Muscle of back (tissue), 11 donors: ENCODE data around the gene MRPL32. TPM values are rescaled to one million over a fixed set of nuclear protein-coding genes. Genes with fewer than 3 reads are reported as not detected.

Experiments
- DNase-seq, 3 donors: peaks; one replicate each; pipeline versions ENCODE4 v3.0.0 to v3.0.0-alpha.2; 2013
- polyA plus RNA-seq, 10 donors: library from polyadenylated mRNA; unstranded; fragments of 120-200 nt; gene quantifications; one replicate each; pipeline ENCODE4 v1.2.1, GENCODE V29; 2013; ENCODE audit not compliant: insufficient read length in 10 of 10

Gene MRPL32
- polyA plus RNA-seq, 10 donors, result 38.9 to 55.5 (median 48.3) TPM

DNA sequence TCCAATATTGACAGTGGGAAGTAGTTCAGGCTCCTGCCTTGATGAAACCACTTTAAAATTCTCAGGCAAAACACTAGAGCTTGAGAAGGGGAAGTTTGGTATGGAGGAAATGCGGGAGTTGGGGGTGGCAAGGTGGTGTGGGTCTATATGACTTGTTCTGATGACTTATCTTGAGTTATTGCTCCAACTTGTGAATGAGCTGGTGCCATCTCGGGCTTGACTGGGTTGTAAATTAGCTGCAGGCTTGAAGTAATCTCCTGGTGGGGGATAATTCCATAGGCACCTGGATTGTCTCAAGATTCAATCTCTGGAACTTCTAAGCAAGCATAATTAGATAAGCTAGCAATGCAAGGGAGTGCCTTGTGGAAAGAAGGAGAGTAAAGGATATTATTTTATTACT lies 29.0 kb downstream of the MRPL32 start:
- DNase-seq, result no peak

DNA sequence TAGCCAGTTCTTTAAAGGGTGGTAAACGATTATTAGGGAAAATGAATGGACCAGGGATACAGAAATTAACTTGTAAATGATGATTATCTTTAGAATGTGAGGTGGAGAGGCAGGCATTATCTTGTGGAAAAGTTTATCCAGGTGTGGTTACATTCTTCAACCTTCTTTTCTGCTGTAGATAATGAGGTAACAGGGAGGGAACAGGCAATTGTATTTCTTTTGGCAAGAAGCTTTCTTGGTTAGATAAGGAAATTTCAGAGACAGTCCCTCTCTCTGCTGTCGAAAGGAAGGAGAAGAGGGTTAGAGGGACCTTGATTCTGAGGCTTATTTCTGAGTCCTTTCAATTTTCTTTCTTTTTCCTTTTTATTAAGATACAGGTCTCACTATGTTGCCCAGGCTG lies 32.1 kb downstream of the MRPL32 start:
- no peak for DNase-seq

DNA sequence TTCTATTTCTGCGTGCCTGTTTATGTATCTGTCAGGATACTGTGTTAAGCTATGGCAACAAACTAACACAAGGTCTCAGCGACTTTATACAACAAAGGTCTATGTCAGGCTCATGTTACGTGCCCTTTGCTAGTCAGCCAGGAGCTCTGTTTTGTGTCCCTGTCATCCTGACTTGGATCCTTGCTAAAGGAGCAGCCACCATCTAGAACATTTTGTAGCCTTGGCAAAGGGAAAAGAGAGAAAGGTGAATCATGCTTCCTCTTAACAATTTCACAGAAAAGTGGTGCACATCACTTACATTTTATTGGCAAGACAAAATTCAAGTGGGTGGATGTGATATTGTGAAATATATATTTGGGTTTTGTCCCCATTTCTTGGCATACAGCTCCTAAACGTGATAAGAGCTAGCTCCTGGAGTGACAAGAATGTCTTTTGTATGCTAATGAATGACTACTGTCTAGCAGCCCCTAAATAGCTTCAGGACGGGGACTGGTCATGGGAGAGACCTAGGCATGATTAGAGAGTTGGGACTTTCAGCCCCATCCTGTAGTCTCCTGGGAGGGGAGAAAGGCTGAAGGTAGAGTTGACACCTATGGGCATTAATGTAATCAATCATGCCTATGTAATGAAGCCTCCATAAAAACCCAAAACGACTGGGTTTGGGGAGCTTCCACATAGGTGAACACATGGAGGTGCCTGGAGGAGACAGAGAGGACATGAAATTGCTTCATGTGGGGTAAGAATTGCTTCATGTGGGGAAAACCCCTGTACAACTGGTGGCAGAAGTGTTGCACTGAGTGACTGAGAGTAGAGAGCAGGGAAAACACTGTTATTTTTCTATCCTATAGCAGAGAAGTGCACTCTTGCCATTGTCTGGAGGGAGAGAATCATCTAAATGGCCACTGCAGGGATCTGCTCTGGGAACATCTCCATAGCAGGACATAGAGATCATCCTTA lies 33.0 kb downstream of the MRPL32 start:
- no peak for DNase-seq

DNA sequence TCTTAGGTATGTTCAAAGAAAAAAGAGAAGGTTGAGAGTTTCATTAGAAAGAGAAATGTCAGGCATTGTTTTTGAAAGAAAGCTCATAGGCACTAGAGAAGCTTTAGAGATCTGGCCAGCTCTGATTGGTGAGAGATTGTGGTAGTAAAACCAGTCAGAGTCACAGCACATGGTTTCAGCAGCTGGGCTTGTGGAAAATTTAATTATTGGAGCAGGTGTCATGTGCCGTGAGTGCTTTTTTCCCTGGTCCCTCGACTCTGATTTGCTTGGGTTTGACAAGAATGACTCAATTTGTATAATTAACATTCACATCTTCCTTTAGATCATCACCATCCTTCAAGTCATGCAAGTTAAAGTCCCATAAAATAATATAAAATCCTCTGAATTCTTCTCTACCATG lies 35.2 kb downstream of the MRPL32 start:
- no peak for DNase-seq

DNA sequence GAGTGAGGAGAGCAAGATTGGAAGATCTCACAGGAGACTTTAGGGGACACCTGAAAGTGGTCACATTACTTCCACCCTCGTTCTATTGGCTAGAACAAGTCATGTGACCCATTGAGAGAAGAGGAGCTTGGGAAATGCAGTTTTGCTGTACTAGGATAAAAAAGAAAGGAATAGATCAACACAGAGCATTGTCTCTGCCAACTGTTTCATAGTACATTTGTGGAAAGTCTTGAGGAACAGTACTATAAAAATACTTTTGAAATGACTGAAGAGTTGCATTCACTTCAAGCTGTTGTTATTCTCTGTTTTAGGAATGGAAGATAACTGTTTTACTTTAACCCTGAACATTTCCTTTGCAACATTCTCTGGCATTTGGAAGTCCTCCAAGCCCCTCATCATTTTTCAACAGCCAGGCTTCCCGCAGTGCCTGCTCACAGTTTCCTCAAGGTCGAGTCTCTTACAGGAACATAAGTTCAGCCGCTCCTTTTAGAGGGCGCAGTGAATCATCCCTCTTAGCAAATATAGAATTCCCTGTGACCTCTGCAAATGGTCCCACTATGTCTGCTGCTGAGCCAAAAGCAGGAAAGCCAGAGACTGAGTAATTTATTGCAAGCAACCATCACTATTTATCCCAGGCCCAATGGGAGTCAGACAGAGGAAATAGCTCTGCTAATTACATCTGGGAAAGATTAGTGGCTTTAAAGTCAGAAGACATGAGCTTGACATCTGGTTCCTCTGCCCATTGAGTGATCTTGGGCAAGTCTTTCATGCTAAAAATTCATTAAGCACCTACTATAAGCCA lies 40.7 kb downstream of the MRPL32 start:
- peak; percentile 47 to 98 (median 79) for DNase-seq

DNA sequence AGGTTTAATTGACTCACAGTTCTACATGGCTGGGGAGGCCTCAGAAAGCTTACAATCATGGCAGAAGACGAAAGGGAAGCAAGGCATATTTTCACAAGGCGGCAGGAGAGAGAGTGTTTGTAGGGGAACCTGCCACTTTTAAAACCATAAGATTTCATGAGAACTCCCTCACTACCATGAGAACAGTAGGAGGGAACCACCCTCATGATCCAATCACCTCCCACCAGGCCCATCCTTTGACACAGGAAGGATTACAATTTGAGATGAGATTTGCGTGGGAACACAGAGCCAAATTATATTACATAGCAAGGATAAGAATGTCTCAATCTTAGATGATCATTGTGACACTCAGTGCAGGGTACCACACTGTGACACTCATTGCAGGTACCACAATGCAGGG lies 44.2 kb downstream of the MRPL32 start:
- DNase-seq, result no peak

DNA sequence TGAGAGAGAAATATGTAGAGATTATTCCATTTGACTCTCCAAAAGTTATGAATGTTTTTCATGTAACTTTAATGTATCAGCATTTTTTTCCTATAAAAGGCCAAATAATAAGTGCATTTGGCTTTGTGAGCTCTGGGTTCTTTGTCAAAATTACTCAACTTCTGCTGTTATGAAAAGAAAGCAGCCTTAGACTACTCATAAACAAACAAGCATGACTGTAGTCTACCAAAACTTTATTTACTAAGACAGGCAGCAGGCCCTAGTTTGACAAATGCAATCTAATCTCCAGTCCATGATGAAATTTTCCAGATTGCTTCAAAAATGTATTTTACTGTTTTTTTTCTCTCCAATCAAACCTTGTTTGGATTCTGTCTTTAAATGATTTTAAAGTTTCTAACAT lies 46.3 kb downstream of the MRPL32 start:
- no peak for DNase-seq

DNA sequence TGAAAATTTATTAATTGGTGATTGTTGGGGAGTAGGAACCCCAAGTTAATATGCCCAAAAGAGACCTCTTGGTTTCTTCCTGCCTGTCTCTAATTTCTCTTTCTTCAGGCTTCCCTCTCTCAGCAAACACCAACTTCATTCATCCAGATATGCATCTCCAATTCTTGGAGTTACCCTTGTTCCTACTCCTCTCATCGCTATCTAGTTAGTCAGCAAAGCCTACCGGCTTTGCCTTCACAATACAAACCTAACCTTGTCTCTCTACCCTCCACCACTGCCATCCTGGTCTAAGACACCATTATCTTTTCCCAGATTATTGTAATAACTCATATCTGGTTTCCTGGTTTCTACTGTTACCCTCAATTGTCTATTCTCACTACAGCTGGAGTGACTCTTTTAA lies 47.9 kb downstream of the MRPL32 start:
- DNase-seq, result no peak

DNA sequence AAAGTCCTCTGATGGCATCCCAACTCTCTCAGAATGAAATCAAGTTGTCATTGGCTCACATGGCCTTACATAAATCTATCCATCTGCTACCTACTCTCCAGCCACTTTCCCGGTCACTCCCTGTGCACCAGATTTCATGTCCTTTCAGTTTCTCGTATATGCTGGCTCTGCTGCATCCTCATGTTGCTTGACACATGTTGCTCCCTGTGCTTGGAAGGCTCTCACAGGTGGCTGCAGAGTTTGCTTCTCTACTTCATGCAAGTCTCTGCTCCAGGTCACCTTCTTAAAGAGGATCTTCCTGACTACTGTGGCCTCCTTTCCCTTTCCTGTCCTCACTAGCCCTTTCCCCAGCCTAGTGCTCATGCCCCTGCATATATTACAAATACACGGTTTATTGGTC lies 48.3 kb downstream of the MRPL32 start:
- DNase-seq, result no peak

DNA sequence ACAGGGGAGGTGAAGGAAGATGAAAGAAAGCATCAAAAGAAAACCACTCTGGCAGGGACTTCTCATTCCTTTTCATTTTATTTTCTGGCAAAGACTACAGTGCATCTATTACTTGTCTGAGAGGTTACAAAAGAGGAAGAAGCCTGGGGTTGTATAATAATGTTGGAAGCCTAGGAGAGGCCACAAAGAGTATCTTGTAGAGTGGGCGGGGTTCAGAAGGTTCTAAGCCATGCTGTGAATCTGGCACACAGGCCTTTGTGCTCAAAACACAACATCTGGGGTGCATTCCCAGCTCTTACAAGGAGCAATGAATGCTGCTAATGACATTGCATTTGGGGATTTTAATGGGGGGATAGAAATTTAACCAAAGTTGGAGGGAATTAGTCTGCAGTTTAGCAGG lies 49.4 kb downstream of the MRPL32 start:
- peak in 1 of 3 donors; percentile 5 for DNase-seq

DNA sequence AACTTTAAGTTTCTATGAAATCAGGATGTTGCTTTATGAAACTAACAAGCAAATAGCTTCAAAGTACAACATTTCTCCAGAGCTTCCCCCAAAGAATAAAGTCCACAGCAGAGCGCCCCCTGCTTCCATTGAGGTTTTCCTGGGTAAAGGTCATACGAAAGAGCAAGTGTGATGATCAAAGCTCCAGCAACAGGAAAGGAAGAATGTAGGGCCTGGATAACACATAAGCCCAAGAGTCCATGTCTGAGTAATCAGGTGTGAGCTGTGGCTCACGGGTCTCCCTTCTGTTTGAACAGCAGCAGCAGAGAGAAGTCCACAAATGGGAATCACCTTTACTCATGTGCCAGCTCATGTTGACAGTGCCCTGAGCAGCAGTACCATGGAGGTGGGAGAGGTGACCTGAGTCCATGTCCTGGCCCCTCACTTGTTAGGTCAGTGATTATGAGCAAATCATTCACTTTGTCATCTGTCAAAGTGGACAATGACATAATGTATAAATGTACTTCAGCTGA lies 50.5 kb downstream of the MRPL32 start:
- no peak for DNase-seq

DNA sequence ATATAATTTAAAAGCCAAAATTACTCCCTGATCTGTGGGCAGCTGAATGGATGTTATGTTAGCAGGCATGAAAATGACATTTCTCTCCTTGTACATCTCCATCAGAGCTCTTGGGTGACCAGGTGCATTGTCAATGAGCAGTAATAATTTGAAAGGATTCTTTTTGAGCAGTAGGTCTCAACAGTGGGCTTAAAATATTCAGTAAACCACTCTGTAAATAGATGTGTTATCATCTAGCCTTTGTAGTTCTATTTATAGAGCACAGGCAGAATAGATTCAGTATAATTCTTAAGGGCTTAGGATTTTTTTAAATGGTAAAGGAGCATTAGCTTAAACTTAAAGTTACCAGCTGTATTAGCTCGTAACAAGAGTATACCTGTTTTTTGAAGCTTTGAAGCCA lies 52.0 kb downstream of the MRPL32 start:
- DNase-seq, result no peak

DNA sequence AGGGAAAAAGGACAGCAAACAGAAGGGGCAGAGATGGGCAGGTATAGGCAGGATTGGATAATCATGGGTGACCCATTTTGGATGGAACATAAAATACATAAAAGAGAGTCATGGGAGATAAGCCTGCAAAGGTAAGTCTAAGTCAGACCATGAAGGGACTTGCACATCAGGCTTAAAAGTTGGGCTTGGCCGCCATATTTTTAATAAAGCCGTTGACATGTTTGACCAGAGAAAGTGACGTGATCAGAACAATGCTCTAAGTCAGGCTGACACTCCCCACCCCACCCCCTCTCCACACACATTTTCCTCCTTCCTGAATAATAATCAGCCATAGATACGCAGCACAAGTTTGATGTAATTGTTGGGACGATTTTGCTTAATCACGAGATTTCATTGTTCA lies 54.0 kb downstream of the MRPL32 start:
- no peak for DNase-seq

DNA sequence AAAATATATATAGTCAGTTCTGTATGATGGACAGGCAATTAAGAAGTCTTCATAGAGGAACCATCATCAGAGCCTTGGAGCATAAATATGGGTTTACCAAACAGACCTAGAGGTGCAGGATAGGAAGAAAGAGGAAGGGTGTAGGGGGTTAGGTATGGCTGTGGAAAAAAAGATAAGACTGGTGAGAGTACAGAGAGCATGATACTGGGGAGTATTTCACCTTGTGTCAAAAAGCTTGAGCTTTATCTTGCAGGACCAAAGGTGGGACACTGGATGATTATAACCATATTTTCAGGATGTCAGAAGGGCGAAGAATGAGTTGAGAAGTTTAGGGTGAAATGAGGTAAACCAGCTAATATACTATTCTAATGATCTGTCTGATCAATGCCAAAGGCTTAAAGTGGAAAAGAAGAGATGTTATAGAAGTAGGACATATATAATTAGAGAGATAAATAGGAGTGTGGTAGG lies 54.6 kb downstream of the MRPL32 start:
- DNase-seq, result no peak

Other genes starting within 250 kb of the MRPL32 start
- 1 to 10 TPM; 1.0 to 2.6 (median 1.7) TPM for gene C7orf25, start 20.3 kb upstream of the MRPL32 start, polyA plus RNA-seq
- gene PSMA2, start 202 bp upstream of the MRPL32 start, polyA plus RNA-seq, result 100 to 1,000 TPM; 114 to 150 (median 127) TPM
- 1 to 10 TPM in 1 of 10 donors, under 1 TPM in 9; 0.03 to 2.1 (median 0.19) TPM for gene HECW1, start 180.3 kb downstream of the MRPL32 start, polyA plus RNA-seq